Glomerular visceral epithelial cell (primary cell): ENCODE measurements around the gene SLC19A1.

Experiments used
- DNase-seq: peaks from one replicate; pipeline ENCODE4 v3.0.0-alpha.2; 2016; ENCODE audit errors: extremely low spot score

SLC19A1 gene

GRCh38 chr21:45479691-45480675, 62.3 kb downstream of the SLC19A1 start:
- DNase-seq, result no peak

- DNase-seq, result no peak
These were observed 63.2 kb downstream of the SLC19A1 start for GRCh38 chr21:45478816-45479669.

GRCh38 chr21:45478115-45478801, 64.0 kb downstream of the SLC19A1 start:
- DNase-seq, result peak; percentile 24

GRCh38 chr21:45477176-45478114, 64.8 kb downstream of the SLC19A1 start:
- no peak for DNase-seq

GRCh38 chr21:45476582-45476981, 65.7 kb downstream of the SLC19A1 start:
- no peak for DNase-seq

GRCh38 chr21:45475797-45476570, 66.3 kb downstream of the SLC19A1 start:
- no peak for DNase-seq

GRCh38 chr21:45475004-45475685, 67.1 kb downstream of the SLC19A1 start:
- DNase-seq, result no peak

GRCh38 chr21:45474323-45474950, 67.8 kb downstream of the SLC19A1 start:
- DNase-seq, result no peak

GRCh38 chr21:45473496-45474322, 68.5 kb downstream of the SLC19A1 start:
- no peak for DNase-seq

- no peak for DNase-seq
These were observed 69.5 kb downstream of the SLC19A1 start for GRCh38 chr21:45472445-45473365.

- DNase-seq, result no peak
These were observed 70.6 kb downstream of the SLC19A1 start for GRCh38 chr21:45471525-45472221.

- DNase-seq, result peak; percentile 67
These were observed 71.3 kb downstream of the SLC19A1 start for GRCh38 chr21:45470773-45471524.

- no peak for DNase-seq
These were observed 72.1 kb downstream of the SLC19A1 start for GRCh38 chr21:45470087-45470515.

- peak; percentile 15 for DNase-seq
These were observed 72.8 kb downstream of the SLC19A1 start for GRCh38 chr21:45469273-45470086.

- DNase-seq, result no peak
These were observed 73.3 kb downstream of the SLC19A1 start for GRCh38 chr21:45468971-45469272.
